Measurements from ENCODE around the gene SPARCL1.

Gene SPARCL1

DNA sequence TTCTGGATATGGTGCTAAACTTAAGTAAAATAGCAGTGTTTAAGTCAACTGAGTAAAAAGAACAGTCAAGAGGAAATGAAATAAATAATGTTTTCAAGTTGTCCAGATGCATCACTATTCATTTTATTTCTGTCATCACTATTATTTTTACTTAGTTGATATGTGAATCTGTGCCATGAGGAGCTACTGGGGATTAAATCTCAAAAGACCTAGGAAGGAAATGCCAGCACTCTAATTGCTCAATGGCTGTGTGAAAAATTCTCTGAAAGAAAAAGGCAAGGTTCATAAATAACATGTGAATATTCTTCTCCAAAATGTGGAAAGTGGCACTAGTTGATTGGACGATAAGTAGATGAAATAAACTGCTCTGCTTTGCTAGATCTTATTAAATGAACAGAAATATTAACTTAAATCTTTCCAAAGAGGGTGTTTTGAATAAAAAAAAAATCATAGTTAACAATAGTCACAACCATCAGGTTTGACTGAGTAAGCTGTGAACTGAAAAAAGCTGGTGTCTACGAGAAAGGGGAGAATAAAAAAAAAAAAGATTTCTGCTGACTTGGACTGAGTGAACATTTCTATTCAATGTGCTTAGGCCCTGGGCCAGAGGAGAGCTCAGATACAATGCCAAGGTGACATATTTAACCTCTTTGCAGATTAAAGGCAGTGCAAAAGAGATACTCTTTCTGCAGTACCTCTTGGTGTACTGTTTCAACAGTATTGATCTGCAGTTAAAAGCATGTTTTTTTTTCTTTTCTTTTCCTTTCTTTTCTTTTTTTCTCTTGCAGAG is 1.6 kb downstream of the SPARCL1 start:
- TF ChIP-seq FOXM1 (IDR thresholded peaks at IDR 0.05; ENCODE audit: borderline replicate concordance) (no peak), BHLHE40 (IDR thresholded peaks at IDR 0.05; ENCODE audit: borderline replicate concordance) (no peak), SUZ12 (IDR thresholded peaks at IDR 0.05) (no peak), HDGF (IDR thresholded peaks at IDR 0.05; ENCODE audit: borderline replicate concordance) (no peak), TARDBP (IDR thresholded peaks at IDR 0.05) (no peak), ELF4 (IDR thresholded peaks at IDR 0.05) (no peak), FOXK2 (IDR thresholded peaks at IDR 0.05) (no peak), FOXA1 (IDR thresholded peaks at IDR 0.05) (no peak), LEF1 (IDR thresholded peaks at IDR 0.05; ENCODE audit: borderline replicate concordance) (no peak), ZNF384 (IDR thresholded peaks at IDR 0.05) (no peak), NFRKB (IDR thresholded peaks at IDR 0.05) (no peak), SP1 (IDR thresholded peaks at IDR 0.05) (no peak), CTBP1 (IDR thresholded peaks at IDR 0.05; ENCODE audit: borderline replicate concordance) (no peak), ARNT (IDR thresholded peaks at IDR 0.05) (no peak), L3MBTL2 (conservative IDR thresholded peaks at IDR 0.05) (no peak)
- TF ChIP-seq, protein P1, sequence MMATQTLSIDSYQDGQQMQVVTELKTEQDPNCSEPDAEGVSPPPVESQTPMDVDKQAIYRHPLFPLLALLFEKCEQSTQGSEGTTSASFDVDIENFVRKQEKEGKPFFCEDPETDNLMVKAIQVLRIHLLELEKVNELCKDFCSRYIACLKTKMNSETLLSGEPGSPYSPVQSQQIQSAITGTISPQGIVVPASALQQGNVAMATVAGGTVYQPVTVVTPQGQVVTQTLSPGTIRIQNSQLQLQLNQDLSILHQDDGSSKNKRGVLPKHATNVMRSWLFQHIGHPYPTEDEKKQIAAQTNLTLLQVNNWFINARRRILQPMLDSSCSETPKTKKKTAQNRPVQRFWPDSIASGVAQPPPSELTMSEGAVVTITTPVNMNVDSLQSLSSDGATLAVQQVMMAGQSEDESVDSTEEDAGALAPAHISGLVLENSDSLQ (IDR thresholded peaks at IDR 0.05): no peak
- DNase-seq (ENCODE audit: extremely low spot score): no peak
- ChIA-PET POLR2A (no interaction called here), CTCF (interaction anchor here (0.5 to 0.6 kb wide), 2 partner anchors 9 to 709 kb away, joined by 3 to 4 read pairs; no protein-coding TSS in a partner anchor)

DNA sequence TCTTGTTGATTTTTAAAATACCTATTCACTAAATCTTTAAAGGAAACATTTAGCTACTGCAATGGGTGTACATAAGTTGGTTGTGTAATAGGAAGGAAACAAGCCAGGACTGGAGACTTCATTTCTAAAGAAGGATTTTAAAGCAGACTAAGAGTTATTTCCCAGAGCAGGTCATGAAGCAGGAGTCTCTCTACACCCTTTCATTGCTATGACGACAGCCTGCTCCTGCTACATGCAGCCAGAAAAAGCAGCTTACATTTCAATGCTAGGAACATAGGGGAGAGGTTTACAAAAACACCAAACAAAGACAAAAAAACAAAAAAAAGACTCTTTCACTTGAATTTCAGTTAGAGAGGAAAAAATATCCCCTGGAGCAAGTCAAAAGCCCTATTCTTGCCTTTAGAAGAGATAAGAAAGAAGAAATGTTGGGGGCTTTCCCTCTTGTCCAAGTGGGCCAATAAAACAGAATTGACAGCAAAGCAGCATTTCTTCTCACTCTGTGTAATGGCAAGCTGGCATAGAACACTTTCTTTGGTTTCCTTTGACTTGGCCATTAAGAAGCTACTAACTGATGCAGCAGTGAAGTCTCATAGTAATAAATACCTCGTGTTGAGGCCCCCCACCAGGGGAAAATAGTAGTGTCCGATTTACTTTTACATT is 3.4 kb downstream of the SPARCL1 start:
- TF ChIP-seq FOXK2 (IDR thresholded peaks at IDR 0.05): no peak
- no peak for TF ChIP-seq FOXM1 (IDR thresholded peaks at IDR 0.05; ENCODE audit: borderline replicate concordance)
- TF ChIP-seq, protein P1 (IDR thresholded peaks at IDR 0.05): no peak
- no peak for TF ChIP-seq ELF4 (IDR thresholded peaks at IDR 0.05)
- TF ChIP-seq SP1 (IDR thresholded peaks at IDR 0.05): no peak
- no peak for TF ChIP-seq LEF1 (IDR thresholded peaks at IDR 0.05; ENCODE audit: borderline replicate concordance)
- TF ChIP-seq SUZ12 (IDR thresholded peaks at IDR 0.05): no peak
- no peak for TF ChIP-seq FOXA1 (IDR thresholded peaks at IDR 0.05)
- no peak for TF ChIP-seq CTBP1 (IDR thresholded peaks at IDR 0.05; ENCODE audit: borderline replicate concordance)
- TF ChIP-seq BHLHE40 (IDR thresholded peaks at IDR 0.05; ENCODE audit: borderline replicate concordance): no peak
- TF ChIP-seq ZNF384 (IDR thresholded peaks at IDR 0.05): no peak
- no peak for TF ChIP-seq HDGF (IDR thresholded peaks at IDR 0.05; ENCODE audit: borderline replicate concordance)
- TF ChIP-seq ARNT (IDR thresholded peaks at IDR 0.05): no peak
- no peak for TF ChIP-seq NFRKB (IDR thresholded peaks at IDR 0.05)
- TF ChIP-seq TARDBP (IDR thresholded peaks at IDR 0.05): no peak
- TF ChIP-seq L3MBTL2 (conservative IDR thresholded peaks at IDR 0.05): no peak
- CTCF ChIA-PET: no interaction called here
- DNase-seq (ENCODE audit: extremely low spot score): no peak
- POLR2A ChIA-PET: interaction anchor here (0.9 kb wide), 1 partner anchor 10 kb away, joined by 3 read pairs; no protein-coding TSS in a partner anchor

DNA sequence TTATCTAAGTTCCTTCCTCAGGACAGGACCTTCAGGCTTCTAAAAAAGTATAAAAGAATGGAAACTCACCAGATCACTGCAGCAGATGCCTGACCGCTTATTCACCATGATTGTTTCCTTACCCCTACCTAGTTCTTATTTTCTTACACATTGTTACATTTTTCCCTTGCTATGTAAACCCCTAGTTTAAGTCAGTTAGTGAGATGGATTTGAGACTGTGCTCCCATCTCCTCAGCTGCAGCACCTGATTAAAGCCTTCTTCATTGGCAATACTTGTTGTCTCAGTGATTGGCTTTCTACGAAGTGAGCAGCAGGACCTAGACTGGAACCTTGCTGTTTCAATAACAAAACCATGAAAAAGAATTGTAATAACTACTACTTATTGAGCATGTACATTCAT is 4.7 kb downstream of the SPARCL1 start:
- DNase-seq (ENCODE audit: extremely low spot score): no peak
- TF ChIP-seq, protein P1 (IDR thresholded peaks at IDR 0.05): no peak
- TF ChIP-seq FOXM1 (IDR thresholded peaks at IDR 0.05; ENCODE audit: borderline replicate concordance): no peak
- no peak for TF ChIP-seq FOXA1 (IDR thresholded peaks at IDR 0.05)
- no peak for TF ChIP-seq TARDBP (IDR thresholded peaks at IDR 0.05)
- TF ChIP-seq ZNF384 (IDR thresholded peaks at IDR 0.05): no peak
- TF ChIP-seq ARNT (IDR thresholded peaks at IDR 0.05): no peak
- TF ChIP-seq FOXK2 (IDR thresholded peaks at IDR 0.05): no peak
- no peak for TF ChIP-seq NFRKB (IDR thresholded peaks at IDR 0.05)
- no peak for TF ChIP-seq ELF4 (IDR thresholded peaks at IDR 0.05)
- TF ChIP-seq HDGF (IDR thresholded peaks at IDR 0.05; ENCODE audit: borderline replicate concordance): no peak
- TF ChIP-seq CTBP1 (IDR thresholded peaks at IDR 0.05; ENCODE audit: borderline replicate concordance): no peak
- TF ChIP-seq LEF1 (IDR thresholded peaks at IDR 0.05; ENCODE audit: borderline replicate concordance): no peak
- no peak for TF ChIP-seq L3MBTL2 (conservative IDR thresholded peaks at IDR 0.05)
- no peak for TF ChIP-seq BHLHE40 (IDR thresholded peaks at IDR 0.05; ENCODE audit: borderline replicate concordance)
- TF ChIP-seq SP1 (IDR thresholded peaks at IDR 0.05): no peak
- TF ChIP-seq SUZ12 (IDR thresholded peaks at IDR 0.05): no peak
- POLR2A ChIA-PET: no interaction called here
- CTCF ChIA-PET: no interaction called here

DNA sequence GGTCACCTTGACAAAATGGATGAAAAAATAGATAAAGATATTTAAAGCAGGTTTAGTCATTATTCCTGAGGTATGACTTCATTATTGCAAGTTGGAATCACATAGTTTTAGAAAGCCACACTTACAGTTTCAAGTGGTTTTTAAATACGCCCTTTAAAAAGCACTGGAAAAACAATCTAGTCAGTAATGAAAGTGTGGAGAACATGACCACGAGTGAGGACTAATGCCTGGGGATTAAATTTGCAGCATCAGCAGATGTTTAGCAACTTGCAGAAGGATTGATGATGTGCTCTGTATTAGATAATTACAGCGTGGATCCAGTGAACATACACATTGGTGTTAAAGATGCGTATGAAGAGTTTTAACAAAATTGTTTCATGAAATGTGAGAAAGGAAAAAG is 5.9 kb downstream of the SPARCL1 start:
- no peak for DNase-seq (ENCODE audit: extremely low spot score)
- ChIA-PET CTCF (no interaction called here), POLR2A (no interaction called here)
- no peak for TF ChIP-seq ARNT (IDR thresholded peaks at IDR 0.05)
- TF ChIP-seq CTBP1 (IDR thresholded peaks at IDR 0.05; ENCODE audit: borderline replicate concordance): no peak
- no peak for TF ChIP-seq L3MBTL2 (conservative IDR thresholded peaks at IDR 0.05)
- TF ChIP-seq NFRKB (IDR thresholded peaks at IDR 0.05): no peak
- no peak for TF ChIP-seq LEF1 (IDR thresholded peaks at IDR 0.05; ENCODE audit: borderline replicate concordance)
- TF ChIP-seq ZNF384 (IDR thresholded peaks at IDR 0.05): no peak
- no peak for TF ChIP-seq FOXA1 (IDR thresholded peaks at IDR 0.05)
- no peak for TF ChIP-seq TARDBP (IDR thresholded peaks at IDR 0.05)
- TF ChIP-seq FOXK2 (IDR thresholded peaks at IDR 0.05): no peak
- no peak for TF ChIP-seq SUZ12 (IDR thresholded peaks at IDR 0.05)
- TF ChIP-seq, protein P1 (IDR thresholded peaks at IDR 0.05): no peak
- TF ChIP-seq SP1 (IDR thresholded peaks at IDR 0.05): no peak
